ENCODE data around the gene GAPDH.

DNA sequence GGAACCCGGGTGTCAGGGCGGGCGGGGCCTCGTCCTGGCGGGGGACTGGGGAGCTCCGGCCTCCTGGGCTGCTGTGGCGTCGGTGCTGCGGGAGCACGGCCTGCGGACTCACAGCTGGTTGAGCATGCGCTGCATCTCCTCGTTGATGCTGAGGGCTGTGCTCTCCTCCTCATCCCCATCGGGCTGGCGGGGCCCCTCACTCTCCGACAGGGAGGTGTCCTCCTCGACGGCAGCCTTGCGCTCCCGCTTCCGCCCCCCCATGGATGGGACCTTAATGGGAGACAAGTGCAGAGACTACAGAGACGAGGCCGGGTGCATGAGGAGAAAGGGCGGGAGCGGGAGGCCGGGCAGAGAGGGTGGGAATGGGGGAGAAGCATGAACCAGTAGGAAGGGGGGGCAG, 14.2 kb downstream of the GAPDH start:
- TF ChIP-seq ESRRG (CRISPR knock-in tag; IDR thresholded peaks at IDR 0.05): no peak
- no peak for TF ChIP-seq GLIS3 (CRISPR knock-in tag; IDR thresholded peaks at IDR 0.05)
- TF ChIP-seq RARB (CRISPR knock-in tag; IDR thresholded peaks at IDR 0.05): no peak
- TF ChIP-seq ZNF8 (CRISPR knock-in tag; IDR thresholded peaks at IDR 0.05): no peak
- TF ChIP-seq ZFP30 (CRISPR knock-in tag; IDR thresholded peaks at IDR 0.05): no peak
- no peak for TF ChIP-seq ZNF70 (CRISPR knock-in tag; IDR thresholded peaks at IDR 0.05)
